HuH-7 (cell line): ENCODE measurements around the gene SPEF2.

Experiments used
- DNase-seq: peaks from one replicate; pipeline ENCODE4 v3.0.0; 2011; ENCODE audit warnings: low spot score

Gene SPEF2

DNA sequence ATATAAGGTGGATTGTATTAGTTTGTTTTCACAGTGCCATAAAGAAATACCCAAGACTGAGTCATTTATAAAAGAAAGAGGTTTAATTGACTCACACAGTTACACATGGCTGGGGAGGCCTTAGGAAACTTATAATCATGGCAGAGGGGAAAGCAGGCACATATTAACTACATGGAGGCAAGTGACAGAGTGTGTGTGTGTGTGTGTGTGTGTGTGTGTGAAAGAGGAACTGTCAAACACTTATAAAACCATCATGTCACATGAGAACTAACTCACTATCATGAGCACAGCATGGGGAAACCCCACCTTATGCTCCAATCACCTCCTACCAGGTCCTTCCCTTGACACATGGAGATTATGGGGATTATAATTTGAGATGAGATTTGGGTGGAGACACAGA is 118.6 kb downstream of the SPEF2 start:
- DNase-seq, result no peak

DNA sequence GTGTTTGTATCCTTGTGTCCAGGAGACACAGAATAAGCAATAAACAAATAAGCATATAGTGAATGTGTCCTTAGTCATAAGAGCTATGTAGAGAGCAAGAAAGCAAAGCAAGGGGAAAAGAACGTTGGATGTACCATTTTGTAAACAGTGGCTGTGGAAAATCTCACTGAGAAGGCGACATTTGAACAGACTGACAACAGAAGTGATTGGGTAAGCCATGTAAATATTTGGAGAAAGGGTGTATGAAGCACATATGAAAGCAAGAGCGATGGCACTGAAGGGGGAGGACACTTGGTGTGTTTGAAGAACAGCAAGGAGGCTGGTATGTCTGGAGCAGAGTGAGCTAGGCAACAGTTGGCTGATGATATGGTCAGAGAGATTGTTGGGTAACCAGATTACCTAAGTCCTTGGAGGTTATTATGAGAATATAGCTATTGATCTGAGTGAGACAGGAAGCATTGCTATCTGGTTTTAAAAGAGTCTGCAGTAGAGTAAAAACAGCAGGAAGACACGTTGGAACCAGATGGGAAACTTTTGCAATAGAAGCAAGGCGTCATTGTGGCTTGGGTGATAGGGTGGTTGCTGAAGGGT is 123.6 kb downstream of the SPEF2 start:
- peak; percentile 49 for DNase-seq

DNA sequence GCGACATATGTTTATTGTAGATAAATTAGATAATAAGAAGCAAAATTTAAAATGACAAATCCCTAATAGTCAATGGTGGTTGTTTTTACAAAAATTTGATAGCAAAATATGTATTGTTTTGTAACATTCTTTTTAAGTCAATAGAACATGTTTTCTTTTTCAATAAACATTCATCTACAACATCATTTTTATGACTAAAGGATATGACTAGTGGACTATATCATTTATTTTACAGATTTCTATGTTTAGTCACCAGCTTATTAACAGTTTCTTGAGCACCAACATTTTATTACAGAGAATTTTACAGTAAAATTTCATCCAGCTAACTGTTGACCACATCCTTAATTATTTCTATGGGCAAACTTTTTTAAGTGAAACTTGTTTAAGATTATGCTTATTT is 124.3 kb downstream of the SPEF2 start:
- no peak for DNase-seq

DNA sequence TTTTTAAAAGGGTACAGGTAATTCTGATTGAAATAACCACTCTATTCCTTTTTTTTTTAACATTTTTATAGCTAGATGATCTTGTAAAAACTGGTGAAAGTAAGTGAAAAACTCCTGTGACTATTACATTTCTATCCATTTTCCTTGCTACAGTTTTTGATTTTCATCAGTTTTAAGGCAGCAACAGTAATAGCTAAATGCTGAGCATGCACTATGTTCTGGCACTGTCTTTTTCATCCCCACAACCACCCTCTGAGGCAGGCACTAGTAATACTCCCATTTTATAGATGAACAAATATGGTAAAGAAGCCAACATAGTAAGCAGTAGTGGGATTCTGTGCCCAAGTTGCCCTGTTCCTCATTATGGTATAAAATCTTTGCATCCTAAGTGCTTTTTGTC is 126.0 kb downstream of the SPEF2 start:
- DNase-seq, result no peak

DNA sequence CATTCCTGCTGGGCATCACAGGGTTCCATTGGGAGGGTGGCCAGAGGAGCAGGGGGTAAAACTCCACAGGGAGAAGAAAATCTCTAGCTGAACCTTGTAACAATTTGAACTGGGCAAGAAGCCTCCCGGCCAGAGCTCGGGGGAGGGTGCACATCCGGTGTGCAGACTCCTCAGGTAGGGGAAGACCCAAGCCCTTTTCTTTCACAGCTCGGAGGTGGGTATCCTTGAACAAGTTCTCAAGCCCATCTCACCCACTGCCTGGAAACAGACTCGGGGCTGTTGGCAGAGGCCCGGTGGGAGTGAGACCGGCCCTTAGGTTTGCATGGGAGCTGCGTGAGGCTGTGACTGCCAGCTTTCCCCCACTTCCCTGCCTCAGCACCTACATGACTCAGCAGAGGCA is 127.5 kb downstream of the SPEF2 start:
- DNase-seq, result no peak

DNA sequence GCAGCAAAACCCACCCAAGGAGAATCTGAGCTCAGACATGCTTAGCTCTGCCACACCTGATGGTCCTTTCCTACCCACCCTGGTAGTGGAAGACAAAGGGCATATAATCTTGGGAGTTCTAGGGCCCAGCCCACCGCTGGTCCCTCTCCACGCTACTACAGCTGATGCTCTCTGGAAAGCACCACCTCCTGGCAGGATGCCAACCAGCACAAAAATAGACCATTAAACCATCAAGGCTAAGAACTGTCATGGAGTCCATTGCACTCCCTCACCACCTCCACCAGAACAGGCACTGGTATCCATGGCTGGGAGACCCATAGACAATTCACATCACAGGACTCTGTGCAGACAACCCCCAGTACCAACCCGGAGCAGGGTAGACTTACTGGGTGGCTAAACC is 128.0 kb downstream of the SPEF2 start:
- DNase-seq, result no peak

DNA sequence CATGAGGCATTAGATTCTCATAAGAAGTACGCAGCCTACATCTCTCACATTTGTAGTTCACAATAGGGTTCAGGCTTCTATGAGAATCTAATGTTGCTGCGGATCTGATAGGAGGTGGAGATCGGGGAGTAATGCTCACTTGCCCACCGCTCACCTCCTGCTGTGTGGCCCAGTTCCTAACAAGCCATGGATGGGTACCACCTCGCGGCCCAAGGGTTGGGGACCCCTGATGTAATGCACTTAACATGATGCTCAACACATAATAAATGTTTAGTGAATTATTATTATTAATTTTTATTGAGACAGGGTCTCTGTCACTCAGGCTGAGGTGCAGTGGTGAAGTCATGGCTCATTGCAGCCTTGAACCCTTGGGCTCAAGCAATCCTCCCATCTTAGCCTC is 134.3 kb downstream of the SPEF2 start:
- no peak for DNase-seq

DNA sequence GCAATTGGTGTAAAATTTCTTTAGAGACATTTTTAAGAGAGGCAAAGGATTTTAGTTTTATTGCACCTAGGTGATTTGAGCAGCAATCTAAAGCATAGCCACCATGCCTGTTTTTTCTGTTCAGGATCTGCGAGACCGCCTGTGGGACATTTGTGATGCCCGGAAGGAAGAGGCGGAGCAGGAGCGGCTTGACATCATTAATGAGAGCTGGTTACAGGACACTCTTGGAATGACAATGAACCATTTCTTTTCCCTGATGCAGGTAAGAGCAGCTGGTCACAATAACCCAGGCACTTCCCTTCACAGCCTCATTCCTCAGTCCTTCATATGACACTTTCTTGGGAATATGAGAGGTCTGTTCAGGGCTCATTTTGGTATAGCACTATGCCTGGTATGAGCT is 135.8 kb downstream of the SPEF2 start:
- DNase-seq, result no peak

DNA sequence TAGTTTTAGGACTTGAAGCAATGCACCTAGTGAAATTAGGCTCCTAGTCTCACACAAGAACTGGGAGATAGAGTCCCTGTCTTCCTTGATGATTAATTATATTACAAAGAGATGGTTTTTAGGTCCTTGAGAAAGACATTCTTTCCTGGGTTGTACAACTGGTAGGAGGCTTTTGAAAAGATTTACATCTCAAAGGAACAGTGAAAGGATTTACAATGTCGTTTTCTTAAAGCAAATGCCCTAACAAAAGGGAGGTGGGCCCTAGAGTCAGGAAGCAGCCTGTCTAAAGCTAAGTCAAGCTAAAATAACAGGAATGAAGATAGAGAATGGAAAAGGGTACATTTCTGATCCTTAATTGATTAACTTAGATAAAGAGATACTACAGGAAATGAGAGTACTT is 136.8 kb downstream of the SPEF2 start:
- DNase-seq, result no peak

DNA sequence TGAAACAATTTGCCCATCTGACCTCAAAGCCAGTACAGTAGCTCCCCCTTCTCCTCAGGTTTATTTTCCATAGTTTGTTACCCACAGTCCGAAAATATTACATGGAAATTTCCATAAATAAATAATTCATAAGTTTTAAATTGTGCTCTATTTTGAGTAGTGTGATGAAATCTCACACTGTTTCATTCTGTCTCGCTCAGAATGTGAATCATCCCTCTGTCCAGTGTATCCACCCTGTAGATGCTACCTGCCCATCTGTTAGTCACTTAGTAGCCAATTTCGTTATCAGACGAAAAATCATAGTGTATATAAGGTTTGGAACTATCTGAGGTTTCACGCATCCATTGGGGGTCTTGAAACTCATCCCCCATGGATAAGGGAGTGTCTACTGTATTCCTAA is 138.3 kb downstream of the SPEF2 start:
- DNase-seq, result no peak

DNA sequence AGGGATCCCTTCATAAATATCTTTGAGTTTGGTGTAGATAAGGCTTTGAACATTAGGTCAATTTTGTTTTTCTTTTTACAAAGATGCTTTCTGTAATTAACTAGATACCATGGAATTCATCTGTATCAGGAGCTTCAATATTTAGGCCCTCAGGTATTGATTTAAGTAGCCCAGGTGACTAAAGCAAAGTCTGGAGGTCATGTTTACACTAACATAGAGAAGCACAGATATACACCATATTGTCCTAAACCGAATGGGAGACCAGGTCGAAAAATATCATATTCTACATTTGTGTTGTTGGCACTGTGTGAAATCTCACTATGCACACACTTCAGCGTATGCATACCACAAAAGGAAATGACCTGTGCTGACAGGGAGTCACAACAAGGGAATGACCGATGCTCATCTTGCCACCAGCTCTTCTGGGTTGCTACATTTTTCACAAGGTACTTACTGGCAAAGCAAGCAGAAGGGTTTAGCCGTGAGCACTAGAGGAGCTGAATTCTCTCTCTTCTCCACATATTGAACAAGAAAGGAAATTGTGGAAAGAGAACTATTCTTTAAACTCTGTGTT is 140.6 kb downstream of the SPEF2 start:
- peak; percentile 20 for DNase-seq

DNA sequence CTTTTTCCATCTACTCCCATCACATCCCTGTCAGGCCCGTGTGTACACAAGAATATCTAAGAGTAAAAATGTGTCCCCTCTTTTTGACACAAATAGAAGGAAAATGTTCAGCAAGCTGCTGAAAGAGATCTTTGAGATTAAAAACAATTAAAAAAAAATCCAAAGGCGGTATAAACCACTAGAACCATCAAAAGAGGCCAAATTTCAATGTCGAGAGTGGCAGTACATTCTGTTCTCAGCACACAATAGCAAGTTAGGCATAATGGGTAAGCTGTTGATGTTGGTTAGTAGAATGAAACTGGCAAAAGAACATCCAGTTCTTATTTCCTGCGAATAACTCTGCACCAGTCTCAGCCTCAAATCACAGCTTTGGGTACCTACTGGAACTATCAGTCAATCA is 143.9 kb downstream of the SPEF2 start:
- no peak for DNase-seq

DNA sequence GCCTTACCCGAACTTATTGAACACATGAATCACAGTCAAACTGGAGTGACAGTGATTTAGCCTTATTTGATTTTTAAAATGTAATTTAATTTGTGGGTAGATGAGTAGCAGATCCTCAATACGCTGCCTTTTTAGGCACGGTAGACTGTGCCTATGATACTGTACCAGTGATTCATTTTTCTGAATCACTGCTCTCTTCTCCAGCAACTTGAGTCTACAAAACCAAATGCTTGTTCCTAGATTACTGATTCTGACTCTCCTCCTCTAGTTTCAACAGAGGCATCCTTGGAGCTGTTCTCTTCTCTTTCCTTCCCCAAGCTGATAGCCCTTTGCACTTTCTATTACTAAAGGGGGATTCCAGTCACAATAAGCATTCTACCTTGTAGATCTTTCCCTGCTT is 144.7 kb downstream of the SPEF2 start:
- no peak for DNase-seq

DNA sequence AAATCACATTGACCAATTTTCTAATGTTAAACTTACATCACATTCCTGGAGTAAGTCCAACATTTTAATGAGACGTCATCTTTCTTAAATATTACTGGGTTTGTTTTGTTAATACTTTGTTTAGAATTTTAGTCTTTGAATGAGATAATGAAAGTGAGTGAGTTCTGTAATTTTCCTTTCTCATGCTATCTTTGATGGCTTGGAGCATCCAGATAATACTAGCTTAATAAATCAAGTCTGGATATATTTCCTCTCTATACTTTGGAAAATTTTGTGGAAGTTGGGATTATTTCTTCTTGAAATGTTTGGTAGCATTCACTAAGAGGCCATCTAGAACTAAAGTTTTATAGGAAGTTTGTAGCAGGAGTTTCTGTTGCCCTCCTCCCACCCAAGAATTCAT is 148.3 kb downstream of the SPEF2 start:
- DNase-seq, result no peak

DNA sequence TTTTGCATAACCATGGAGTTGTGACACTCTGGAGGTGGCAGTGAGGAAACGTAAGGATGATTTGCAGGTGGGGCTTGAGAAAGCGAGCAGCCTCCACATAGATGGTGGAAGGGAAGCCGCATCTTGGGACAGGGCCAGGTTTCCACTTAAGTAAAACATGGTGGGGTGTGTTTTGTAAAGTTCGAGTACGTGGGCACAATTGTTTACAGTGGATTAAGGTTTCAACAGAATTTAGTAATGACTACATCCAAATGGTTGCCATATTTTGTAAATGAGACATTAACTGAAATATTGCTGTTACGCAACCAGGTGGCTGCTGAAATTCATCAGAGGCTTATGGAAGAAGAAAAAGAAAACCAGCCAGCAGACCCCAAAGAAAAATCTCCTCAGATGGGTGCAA is 153.6 kb downstream of the SPEF2 start:
- DNase-seq, result no peak

DNA sequence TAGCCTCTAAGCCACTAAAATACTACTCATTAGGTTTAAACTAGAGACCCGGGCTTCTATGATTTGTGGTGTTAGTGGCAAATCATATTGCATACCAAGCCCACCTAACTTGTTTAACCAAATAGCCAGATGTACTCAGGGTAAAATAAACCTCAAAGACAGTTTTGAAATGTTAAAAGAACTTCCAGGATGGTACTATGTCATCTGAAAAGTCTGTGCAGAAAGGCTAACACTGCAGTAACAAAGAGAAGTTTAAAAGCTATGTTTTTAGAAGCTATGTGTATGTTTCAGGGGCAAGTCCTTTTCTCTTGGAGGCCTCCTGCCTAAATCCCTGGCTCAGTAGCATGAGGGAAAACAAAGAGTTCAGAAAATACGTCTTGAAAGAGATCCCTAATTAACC is 154.2 kb downstream of the SPEF2 start:
- no peak for DNase-seq

DNA sequence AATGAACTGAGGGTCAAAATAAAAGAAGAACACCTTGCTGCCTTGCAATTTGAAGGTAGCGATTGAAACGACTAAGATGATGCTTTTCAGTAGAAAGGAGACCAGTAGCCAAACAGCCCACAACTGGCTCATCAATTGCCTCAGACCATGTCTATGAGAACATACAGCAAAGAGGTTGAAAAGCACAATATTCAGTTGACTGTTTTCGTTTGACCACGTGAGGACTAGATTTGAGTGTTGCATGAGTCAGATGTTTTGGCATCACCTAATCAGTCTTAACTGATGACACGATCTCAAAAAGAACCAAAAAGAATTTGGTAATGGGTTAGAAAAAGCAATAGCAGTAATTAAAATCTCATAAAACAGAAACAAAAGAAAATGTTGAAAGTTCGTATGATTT is 156.3 kb downstream of the SPEF2 start:
- DNase-seq, result no peak

DNA sequence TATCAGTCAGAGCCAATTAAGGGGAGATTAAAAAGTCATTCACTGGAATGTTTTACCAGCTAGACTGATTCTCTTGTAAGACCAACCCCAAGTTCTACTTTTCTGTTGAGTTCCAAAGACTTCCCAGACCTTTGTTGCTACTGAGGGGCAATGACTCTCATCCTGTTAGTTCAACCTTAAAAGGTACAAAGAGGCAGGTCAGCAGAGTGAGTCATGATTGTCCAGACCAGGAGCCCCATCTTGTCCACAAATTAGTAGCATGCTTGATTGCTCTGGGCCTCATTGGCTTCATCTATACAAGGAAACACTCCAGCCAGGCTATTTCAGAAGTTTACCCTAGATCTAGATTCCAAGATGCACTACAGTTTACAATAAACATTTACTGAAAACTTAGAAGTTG is 159.1 kb downstream of the SPEF2 start:
- DNase-seq, result no peak

DNA sequence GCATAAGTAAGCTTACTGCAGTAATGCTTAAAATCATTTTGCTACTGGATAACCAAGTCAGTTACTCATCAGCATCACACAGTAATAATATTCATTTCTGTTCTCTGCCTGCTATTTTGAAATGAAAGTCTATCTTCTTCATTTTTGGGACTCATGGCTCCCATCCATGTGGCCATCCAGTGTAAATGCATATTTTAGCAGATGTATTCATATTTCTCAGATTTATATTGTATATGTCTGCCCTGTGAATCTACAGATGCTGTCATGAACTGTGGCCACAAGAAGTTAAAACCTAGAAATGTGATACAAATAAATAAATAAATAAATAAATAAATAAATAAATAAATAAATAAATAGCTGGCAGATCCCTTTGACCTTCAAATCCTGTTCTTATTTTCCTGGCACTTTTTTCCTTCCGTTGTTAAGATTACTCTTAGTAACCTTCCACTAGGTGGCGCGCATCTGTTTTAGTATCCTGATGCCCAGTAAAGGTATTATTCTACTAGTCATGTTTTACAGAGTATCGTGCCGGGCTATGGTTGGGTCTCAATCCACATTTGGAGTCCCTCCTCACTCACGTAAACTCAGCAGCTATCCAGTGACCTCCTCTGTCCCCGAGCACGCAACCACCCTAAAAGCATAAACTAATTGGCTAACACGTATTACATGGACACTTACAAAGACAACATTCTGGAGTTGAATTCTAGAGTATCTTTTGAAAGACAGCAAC is 159.9 kb downstream of the SPEF2 start:
- peak; percentile 45 for DNase-seq

DNA sequence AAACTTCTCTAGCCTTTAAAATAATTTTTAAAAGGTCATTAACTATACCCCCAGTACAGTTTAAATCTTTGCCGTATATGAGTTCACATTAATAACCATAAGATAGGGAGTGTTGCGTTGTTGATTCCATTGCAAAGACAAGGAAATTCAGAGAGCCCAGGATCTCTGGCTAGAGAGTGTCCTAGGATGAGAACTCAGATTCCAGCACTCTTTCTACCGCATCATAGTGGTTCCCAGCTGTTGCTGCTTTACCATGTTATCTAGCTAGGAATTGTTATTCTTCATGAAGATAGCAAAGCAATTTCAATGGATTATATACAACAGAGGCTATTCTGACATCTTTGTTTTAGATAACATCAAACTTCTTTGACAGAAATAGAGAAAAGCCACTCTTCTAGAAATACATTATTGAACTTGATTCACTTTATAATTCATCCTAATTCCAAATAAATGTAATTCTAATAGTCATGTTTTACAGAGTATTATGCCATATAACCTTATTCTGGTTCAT is 160.7 kb downstream of the SPEF2 start:
- DNase-seq, result no peak

DNA sequence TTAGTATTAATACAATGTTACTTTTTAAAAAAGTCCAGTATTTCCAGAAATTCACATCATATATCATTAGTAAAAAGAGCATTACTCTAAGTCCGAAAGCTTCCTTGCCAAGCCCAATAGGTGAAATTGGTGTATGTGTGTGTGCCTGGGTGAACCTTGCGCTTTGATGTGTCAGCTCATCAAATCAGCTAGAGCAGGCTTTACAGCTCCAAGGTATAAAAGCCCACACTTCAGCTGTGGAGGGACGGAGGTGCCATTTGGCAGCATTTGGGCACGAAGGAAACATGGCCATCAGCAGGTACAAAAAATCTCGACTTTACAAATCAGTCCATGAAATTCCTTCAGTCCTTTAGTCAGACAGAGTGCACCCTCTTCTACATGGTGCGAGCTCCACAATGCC is 162.6 kb downstream of the SPEF2 start:
- DNase-seq, result no peak

DNA sequence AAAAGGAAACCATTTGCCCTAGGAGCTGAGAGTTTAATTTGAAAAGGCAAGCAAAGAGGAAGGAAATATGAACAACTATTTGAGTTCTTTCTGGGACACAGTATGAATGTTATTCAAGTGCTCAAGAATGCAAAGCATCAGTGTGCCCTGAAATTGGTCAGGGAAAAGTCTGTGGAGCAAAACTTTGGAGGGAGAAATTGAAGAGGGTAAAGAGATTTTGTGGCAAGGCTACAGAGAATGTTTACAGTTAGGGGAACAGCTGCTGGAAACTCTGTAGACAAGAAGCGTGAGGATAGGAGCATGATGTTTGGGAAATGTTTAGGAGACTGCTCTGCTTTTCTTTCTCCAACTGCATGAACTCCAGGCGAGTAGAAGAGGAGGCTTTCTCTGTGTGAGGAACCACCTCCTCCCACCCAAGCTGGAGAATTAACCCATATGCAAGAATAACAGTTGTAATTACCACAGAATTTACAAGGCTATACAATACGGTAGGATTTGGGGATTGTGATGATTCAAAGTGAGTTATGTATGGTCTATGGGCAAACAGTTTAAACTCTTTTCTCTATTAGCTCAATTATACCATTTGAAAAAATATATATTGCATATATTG is 163.6 kb downstream of the SPEF2 start:
- no peak for DNase-seq

DNA sequence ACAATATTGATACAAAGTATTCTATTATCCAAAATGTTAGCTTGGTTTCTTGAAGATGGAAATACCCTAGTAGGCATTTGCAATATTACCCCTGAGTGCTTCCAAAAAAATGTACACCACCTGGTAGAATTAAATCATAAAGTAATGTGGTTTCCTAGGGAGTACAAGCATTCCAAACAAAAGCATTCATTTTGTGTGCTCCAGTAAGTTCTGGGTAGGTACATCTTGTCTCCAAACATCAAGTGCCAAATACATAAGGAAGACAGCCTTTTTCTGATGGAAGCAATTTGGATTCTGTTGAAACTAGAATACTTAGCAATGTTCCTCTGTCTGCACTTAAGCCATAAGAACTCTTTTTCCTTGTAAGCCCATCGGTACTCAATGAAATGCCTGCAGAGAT is 165.9 kb downstream of the SPEF2 start:
- DNase-seq, result no peak
